HG03460 (cell line): ENCODE results near the gene GALT.

Experiments used
- ATAC-seq: cut with Tn5 transposase; IDR thresholded peaks from one replicate; pipeline ENCODE4 v1.9.1; 2021; ENCODE audit not compliant: unreplicated experiment

GALT gene

GRCh38 chr9:34675869-34676268 is 29.4 kb downstream of the GALT start:
- no peak for ATAC-seq

DNA sequence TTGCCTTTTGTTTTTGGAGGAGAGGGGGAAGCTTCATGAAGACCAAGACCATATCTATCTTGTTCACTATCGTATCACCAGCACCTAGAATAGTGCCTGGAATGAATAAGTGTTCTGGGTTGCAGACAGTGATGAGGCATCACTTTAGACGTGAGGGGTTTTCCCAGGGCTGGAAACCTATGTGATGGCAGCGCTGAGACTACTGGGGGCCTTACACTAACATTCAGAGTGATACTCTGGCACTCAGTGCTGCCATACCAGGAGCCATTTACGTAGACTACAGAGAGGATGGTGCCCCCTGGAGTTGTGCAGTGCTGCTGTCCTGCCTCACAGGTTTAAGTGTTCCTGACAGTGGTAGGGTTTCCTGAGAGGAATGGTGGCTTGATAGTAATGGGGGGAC is 37.7 kb downstream of the GALT start:
- ATAC-seq, result no peak

DNA sequence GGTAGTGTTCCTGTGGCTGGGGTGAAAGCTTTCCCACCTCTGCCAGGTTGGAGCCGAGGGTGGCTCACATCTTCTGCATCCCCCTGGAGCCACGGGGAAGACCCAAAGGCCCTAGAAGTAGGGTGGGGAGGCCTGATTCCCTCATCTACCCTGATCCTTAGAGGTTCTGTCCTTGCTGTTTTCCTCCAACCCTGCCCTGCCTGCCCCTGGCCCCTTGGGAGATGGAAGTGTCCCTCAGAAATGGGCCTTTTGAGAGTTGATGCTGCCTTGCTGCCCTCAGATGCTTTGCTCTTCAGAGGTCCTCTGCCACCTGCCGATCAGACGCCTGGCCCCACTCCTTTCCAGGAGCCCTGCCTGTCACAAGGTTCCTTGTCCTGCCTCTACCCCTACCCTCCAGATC is 38.3 kb downstream of the GALT start:
- ATAC-seq, result no peak

DNA sequence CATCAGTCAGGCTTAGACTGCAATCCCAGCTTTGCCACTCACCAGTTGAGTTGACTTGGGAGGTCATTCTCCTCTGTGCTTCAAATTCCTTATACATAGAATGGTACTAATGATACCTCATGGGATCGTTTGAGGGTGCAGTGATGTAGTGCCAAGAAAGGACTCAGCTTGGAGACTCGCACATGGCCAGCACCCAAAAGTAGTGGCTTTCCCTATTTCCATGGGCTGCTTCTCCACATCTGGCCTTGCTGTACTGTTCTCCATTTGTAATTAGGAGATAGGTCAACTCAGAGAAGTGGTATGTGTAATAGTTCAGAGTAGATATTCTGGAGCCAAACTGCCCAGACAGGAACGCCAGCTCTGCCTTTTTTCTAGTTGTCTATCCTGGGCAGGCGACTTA is 39.1 kb downstream of the GALT start:
- no peak for ATAC-seq

DNA sequence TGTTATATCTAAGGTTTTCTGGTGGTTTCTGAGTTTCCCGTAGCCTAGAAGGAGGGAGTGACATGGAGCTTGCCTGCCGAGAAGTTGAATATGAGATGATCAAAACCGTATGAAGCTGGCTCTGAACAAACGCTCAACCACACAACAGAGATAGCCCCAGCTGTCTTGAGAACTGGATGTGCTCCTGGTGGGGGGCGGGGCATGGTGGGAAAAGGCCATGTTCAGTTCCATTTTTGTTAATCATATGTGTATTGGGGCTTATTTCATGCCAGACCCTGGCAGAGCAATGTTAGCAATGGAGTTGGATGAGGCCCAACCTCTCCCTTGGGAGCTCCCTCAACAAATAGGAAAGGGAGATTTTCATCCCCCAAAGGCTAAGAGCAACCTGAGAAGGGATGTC is 39.8 kb downstream of the GALT start:
- no peak for ATAC-seq

DNA sequence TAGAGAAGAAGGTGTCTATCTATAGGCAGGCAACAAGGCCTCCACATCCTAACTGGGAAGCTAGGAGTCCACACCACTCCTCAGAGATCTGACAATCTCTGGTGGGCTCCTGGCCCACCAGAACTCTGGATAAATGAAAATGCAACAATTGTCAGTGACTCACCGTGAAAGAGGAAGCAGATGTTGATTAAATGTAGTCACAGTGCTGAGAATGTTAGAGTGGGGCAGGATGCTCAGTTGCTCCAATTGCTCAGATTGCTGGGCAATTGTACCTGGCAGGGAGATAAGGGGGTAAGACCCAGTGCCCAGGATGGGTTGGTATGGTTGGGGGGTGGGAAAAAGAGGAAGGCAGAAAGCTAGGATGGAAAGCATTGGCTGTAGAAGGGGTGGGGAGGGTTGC is 40.3 kb downstream of the GALT start:
- ATAC-seq, result no peak

DNA sequence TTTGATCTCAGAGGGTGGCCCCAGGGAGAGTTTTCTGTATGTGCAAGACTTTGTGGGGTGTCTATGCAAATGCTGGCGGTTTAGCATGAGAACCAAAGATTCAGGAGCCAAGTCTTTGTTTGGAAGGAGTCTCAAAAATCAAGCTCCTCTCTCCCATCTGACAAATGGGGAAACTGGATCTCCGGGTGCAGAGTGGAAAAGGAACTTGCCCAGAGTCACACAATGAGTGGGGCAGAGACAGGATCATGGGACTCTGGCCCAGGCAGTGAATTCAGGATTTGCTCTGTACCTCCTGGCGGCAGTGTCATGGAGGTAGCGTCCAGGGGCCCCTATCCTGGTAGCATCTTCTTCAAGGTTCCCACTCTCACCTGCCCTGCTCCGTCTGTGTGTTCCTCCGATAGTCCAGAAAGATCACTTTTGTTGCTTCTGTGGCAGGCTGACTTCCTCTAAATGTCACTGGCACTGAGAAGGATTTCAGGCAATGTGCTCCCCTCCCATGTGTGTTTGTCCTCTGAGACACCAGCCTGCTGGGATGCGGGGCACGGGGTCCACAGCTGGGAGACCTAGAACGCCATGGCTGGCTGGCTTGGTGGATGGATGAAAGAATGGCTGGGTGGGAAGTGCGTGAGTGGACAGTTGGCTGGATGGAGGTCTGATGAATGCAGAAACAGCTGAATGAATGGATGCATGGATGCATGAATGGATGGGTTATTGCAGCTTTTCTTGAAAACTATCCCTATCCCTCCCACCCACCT is 41.0 kb downstream of the GALT start:
- no peak for ATAC-seq

- ATAC-seq, result no peak
Measured at GRCh38 chr9:34688329-34689115, 42.0 kb downstream of the GALT start.

GRCh38 chr9:34689116-34689470 is 42.6 kb downstream of the GALT start:
- ATAC-seq, result no peak

DNA sequence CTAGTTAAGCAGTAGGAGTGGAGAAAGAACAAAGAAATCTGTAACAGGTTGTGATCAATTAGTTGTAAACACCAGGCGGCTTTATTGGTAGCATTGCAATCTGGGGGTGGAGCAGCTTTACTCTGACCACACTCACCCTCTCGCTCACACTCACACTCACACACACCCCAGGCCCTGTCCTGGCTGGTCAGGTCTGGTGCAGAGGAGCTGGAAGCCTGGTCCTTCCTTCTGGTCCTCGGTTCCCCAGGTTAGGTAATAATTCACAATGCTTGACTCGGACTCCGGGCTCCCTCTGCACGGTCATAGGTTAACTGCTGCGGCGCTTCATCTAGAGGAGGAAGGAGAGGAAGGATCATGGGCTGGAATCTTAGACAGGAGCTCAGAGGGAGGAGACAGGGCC is 43.0 kb downstream of the GALT start:
- ATAC-seq, result no peak

- no peak for ATAC-seq
Measured at GRCh38 chr9:34690983-34691935, 44.8 kb downstream of the GALT start, which contains the start of gene CCL19. Gene CCL19 (minus strand): TSS chr9:34691276. CDS start chr9:34691139, 137 bp downstream.

DNA sequence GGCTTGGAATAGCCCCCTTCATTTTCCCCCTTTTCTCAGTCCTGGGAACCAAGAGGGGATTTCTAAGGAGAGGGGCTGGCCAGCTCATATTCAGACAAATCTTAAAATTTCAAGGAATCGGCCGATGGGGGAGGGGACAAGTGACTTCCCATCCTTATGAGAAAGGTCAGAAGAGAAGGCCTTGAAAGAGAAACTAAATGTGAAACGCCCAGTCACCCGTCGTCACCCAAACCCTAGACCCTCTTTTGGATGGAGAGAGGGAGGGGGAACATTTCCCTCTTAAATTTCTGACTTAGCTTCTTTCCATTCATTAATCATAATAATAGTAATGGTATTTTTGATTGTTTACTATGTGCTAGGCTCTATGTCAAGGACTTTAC is 45.5 kb downstream of the GALT start:
- no peak for ATAC-seq

- ATAC-seq, result no peak
Measured at GRCh38 chr9:34693560-34693959, 47.1 kb downstream of the GALT start.

GRCh38 chr9:34694811-34695210 is 48.3 kb downstream of the GALT start:
- ATAC-seq, result no peak
